GM12864 (cell line): ENCODE results near the gene KIFAP3.
A peak's percentile ranks its signal among the peaks of the same experiment; 100 is the strongest.
"Not testable (repeated sequence)": the region's sequence is repeated elsewhere in the genome, so short reads cannot be mapped to it uniquely, and the experiment has no call there.

ENCODE experiments used
- DNase-seq: peaks from one replicate; pipeline ENCODE4 v3.0.0-alpha.2; 2011; ENCODE audit warnings: low read depth
- H3K4me3 ChIP-seq: 2 replicates; pipeline ENCODE4 v1.5.1; 2011; ENCODE audit warnings: mild to moderate bottlenecking, low read depth, low read length, control low read depth
- TF ChIP-seq, protein P1 (sequence below): IDR thresholded peaks from 2 replicates; pipeline ENCODE4 v1.5.1; 2011; ENCODE audit warnings: low read depth, mild to moderate bottlenecking, moderate library complexity, low read length, control low read depth, inconsistent platforms; ENCODE audit errors: missing control alignments

Gene KIFAP3

DNA sequence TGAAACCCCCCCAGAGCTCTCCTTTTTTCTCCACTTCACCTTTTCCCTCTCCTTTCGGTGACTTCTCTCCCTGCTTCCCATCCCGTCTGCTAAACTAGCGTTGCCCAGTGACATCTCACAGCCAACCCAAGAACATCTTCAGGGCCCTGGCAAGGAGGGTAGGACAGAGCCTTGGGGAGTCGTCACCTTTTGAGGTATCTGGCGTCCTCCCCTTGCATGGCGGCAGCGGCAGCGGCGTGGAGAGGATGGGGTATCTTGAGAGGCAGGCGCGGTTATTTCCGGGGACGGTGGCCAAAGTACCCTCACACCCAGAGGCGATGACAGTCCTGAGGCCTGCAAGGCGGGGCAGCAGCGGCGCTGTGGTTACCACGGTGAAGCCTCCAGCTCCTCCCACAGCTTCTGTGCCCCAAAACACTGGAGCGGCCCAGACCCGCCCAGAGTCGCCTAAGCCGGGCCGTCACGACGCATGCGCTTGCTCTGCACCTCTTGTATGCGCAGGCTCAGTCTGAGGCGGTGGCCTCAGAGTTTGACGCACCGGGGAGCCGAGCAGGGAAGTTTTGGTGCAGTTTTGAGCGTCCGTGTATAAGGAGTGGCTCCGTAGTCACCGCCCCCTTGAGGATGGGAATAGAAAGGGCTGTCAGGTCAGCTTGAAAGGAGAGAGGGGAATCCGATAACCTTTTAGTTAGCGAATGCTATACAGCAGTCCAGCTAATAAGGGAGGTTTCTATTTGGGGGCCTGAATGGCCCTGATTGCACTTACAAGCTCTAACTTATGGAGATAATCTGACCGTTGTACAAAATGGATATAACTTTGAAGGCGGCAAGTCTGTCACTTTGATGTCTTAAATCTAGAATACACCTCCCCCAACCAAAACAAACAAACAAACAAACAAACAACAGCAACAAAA lies at the start of gene KIFAP3:
Gene KIFAP3, minus strand, starts transcription at position 446 of the 908 bp plus-strand sequence. Its CDS starts 228 bp downstream, at position 218.
- DNase-seq: peak; percentile 97
- peak within 1 kb of the TSS; percentile 81 for H3K4me3 ChIP-seq
- TF ChIP-seq, protein P1, sequence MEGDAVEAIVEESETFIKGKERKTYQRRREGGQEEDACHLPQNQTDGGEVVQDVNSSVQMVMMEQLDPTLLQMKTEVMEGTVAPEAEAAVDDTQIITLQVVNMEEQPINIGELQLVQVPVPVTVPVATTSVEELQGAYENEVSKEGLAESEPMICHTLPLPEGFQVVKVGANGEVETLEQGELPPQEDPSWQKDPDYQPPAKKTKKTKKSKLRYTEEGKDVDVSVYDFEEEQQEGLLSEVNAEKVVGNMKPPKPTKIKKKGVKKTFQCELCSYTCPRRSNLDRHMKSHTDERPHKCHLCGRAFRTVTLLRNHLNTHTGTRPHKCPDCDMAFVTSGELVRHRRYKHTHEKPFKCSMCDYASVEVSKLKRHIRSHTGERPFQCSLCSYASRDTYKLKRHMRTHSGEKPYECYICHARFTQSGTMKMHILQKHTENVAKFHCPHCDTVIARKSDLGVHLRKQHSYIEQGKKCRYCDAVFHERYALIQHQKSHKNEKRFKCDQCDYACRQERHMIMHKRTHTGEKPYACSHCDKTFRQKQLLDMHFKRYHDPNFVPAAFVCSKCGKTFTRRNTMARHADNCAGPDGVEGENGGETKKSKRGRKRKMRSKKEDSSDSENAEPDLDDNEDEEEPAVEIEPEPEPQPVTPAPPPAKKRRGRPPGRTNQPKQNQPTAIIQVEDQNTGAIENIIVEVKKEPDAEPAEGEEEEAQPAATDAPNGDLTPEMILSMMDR: peak; percentile 60

DNA sequence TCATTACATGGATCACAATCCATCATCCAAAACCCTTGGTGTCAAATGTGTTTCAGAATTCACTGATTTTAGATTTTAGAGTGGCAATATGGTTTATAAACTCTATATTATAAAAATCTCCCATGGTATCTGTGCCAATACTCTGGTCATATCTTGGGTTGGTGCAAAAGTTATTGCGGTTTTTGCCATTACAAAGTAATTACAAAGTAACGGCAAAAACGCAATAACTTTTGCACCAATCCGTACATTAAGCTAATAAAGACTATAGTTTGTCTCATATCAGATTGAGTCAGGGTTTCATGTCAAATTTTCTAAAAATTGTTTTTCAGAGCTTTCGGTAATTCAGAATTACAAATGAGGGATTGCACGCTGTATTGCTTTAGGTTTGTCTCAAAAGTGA lies 47.9 kb upstream of the KIFAP3 start:
- TF ChIP-seq, protein P1: no peak

DNA sequence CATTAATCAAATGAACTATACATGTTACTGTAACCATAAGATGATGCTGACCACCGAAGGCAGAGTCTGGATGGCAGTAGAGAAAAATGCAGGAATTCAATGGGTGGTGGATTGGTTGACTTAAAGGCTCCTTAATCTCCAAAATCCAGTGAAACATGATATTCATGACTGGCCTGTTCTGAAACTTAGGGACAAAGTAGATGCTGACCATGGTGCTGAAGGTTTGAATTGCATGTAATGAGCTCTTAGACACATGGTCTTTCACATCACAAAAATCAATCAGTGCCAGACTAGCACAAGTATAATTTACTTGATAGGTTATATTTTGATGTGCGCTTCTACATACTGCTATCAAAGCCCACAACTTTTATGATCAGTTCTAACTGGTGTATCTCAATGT lies 40.4 kb upstream of the KIFAP3 start:
- H3K4me3 ChIP-seq: no peak overlapping the region
- DNase-seq: no peak
- TF ChIP-seq, protein P1: no peak

More for the DNA sequence above, 47.9 kb upstream of the KIFAP3 start:
- DNase-seq: no peak
- no peak overlapping the region for H3K4me3 ChIP-seq

DNA sequence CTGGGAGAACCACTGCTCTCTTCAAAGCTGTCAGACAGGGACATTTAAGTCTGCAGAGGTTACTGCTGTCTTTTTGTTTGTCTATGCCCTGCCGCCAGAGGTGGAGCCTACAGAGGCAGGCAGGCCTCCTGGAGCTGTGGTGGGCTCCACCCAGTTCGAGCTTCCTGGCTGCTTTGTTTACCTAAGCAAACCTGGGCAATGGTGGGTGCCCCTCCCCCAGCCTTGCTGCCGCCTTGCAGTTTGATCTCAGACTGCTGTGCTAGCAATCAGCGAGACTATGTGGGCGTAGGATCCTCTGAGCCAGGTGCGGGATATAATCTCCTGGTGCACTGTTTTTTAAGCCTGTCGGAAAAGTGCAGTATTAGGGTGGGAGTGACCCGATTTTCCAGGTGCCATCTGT lies 38.6 kb upstream of the KIFAP3 start:
- not testable (repeated sequence) for DNase-seq, H3K4me3 ChIP-seq

DNA sequence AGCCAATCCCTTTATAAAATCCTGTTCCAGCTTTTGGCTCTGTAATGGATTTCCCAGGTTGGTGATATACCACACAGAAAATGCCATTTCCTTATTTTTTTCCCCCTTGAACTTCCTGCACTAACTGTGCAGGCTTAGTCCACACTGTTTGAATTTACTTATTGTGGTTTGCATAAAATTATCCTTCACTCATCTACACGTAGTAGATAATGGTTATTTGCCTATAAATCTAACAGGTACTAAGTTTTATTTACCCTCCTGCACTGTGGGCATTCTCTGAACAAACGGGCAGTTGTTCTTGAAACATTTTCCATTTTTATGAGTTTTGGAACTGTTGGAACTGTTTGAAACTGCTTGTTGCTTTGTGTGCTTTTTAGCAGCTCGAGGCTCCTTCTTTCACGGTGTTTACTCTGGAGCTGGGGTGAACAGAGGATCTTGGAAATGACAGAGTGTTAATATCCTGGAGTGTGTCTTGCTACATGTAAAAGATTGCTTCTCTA lies 23.0 kb upstream of the KIFAP3 start:
- DNase-seq: no peak
- H3K4me3 ChIP-seq: no peak overlapping the region
- TF ChIP-seq, protein P1: no peak

DNA sequence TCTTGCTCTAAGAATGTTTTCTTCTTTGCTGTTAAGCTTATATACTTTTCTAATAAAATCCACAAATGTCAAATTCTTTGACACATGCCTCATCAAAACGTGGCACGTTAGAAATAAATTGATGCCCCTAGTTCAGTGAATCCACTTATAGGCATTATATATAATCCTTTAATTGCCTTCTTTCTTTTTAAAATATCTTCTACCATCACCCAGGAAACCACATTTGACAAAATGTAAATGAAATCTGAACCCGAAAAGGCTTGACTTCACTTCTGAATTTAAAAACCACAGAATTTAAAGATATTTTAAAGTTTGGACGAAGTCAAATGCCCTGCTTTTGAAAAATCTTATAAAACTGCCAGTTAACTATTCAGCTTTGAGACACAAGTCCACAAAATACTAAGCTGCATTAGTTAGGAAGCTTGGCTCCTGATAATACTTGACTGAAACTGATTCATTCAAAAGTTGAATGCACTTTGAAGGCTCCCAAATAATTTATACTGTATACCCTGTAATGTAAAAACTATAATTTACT lies 22.4 kb upstream of the KIFAP3 start:
- H3K4me3 ChIP-seq: no peak overlapping the region
- TF ChIP-seq, protein P1: no peak
- DNase-seq: no peak

DNA sequence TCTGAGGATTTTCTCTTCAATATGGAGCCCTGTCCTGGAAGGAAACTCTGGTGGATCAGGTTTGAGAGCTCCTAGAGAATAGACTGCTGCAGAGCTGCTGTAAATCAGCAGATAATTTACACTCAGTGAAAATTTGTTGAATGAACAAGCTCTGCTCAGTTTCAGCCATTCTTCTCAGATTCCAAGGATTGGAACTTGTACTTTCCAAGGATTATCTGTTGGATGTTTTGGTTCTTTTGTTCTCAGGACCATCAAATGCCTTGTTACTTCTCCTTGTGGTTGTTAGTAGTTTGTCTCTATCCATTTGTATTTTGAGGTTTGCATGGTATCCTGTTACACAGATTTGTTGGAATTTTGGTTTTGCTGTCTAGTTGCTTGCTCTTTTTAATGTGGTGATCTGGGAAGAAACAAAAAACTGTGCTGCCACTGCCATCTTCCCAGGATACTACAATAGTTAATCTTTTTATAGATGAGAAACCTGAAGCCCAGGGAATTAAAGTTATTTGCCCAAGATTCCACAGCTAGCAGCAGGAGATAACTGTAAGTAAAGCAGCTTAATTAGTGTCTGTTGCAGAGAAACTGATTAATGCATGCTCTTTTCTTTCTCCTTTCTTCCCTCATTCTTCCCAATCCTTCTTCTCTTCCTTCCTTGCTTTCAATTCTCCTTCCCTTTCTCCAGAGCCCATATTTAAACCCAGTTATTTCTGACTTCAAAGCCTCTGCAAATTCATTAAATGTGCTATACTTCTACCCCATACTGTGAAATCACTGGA lies 21.7 kb upstream of the KIFAP3 start:
- DNase-seq: no peak
- no peak overlapping the region for H3K4me3 ChIP-seq
- TF ChIP-seq, protein P1: no peak

DNA sequence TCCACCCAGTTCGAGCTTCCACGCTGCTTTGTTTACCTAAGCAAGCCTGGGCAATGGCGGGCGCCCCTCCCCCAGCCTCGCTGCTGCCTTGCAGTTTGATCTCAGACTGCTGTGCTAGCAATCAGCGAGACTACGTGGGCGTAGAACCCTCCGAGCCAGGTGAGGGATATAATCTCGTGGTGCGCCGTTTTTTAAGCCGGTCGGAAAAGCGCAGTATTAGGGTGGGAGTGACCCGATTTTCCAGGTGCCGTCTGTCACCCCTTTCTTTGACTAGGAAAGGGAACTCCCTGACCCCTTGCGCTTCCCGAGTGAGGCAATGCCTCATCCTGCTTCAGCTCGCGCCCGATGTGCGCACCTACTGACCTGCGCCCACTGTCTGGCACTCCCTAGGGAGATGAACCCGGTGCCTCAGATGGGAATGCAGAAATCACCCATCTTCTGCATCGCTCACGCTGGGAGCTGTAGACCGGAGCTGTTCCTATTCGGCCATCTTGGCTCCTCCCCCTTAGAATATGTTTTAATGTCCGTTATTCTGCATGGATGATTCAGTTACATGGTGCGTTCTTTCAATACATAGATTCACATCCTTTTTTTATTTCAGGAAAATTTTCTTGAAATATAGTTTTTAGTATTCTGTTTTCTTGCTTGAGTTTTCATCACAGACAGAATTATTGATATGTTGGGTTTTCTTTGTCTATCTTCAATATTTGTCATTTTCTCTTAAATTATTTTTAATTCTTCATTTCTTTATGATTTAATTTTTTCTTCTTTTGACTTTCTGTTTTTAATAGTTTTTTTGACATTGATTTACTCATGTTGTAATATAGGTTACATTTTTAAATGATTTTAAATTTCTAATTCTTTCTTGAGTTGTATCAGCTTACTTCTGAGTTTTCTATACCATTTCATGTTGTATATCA lies 20.5 kb upstream of the KIFAP3 start:
- H3K4me3 ChIP-seq, DNase-seq: not testable (repeated sequence)
